ENCODE measurements around the gene TCEA2.

- TF ChIP-seq CTCF (IDR thresholded peaks at IDR 0.05; ENCODE audit: low read length) (no peak), EZH2 (IDR thresholded peaks at IDR 0.05; ENCODE audit: borderline replicate concordance, low read length) (no peak)
These were observed 58.6 kb downstream of the TCEA2 start for GRCh38 chr20:64121586-64121985.

All from OCI-LY1 (cell line).